GF-D8 (cell line): Measurements from ENCODE around the gene CDCA3.

ENCODE experiments used
- DNase-seq: peaks from one replicate; lab custom pipeline; 2025; lab: John Stamatoyannopoulos, UW

The CDCA3 gene

DNA sequence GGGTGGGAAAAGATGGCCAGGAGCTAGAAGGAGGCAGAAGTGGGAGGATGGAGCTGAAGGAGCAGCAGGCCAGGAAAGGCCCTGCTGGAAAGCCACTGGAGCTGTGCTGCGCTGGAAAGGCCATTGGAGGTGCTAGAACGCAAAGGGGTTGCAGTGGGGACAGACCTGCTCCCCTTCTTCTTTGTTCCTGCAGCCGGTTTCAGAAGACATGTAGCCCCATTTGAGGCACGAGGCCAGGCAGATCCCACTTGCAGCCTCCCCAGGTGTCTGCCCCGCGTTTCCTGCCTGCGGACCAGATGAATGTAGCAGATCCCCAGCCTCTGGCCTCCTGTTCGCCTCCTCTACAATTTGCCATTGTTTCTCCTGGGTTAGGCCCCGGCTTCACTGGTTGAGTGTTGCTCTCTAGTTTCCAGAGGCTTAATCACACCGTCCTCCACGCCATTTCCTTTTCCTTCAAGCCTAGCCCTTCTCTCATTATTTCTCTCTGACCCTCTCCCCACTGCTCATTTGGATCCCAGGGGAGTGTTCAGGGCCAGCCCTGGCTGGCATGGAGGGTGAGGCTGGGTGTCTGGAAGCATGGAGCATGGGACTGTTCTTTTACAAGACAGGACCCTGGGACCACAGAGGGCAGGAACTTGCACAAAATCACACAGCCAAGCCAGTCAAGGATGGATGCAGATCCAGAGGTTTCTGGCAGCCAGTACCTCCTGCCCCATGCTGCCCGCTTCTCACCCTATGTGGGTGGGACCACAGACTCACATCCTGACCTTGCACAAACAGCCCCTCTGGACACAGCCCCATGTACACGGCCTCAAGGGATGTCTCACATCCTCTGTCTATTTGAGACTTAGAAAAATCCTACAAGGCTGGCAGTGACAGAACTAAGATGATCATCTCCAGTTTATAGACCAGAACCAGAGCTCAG, 31.7 kb downstream of the CDCA3 start:
- no peak for DNase-seq

- no peak for DNase-seq
Measured at GRCh38 chr12:6818645-6819044, 32.4 kb downstream of the CDCA3 start.

DNA sequence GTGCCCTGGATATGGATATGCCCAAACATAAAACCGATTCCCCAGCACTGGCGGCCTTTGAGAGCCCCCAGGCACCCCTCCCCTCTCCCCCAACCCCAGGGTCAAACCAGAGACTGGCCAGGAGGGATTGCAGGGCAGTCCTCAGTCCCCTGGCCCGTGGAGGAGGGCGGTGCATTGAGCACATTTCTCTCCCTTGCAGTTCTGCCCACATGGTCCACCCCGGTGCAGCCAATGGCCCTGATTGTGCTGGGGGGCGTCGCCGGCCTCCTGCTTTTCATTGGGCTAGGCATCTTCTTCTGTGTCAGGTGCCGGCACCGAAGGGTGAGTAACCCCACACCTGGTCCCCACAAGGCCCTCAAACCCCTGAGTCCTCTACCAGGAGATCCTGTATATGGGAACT, 32.9 kb downstream of the CDCA3 start:
- no peak for DNase-seq

DNA sequence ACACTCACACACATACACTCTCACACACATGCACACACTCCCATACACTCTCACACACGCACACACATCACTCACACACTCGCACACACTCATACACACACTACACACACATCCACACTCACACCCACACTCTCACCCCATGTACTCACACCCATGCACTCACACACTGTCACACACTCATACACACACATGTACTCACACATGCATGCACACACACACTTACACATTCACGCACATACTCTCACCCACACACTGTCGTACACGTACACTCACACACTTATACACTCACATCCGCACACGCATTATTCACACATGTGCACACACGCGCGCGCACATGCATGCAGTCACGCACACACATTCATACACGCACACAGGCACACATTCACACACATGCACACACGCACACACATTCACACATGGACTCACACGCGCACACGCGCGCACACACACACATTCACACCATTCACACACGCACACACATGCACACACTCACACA, 33.4 kb downstream of the CDCA3 start:
- no peak for DNase-seq

DNA sequence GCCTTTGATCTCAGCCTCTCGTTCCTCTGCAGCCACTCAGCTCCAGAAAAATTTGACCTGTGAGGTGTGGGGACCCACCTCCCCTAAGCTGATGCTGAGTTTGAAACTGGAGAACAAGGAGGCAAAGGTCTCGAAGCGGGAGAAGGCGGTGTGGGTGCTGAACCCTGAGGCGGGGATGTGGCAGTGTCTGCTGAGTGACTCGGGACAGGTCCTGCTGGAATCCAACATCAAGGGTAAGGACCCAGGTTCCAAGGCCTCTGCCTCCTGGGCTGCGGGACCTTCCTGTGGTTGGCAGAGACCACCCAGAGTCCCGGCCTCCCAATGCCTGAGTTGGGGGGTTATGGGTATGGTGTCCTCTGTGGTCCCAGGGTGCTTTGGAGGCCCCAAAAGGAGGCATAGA, 34.0 kb downstream of the CDCA3 start:
- DNase-seq: no peak

- DNase-seq: no peak
Measured at GRCh38 chr12:6816598-6816997, 34.5 kb downstream of the CDCA3 start.

- DNase-seq: no peak
Measured at GRCh38 chr12:6813363-6813762, 37.7 kb downstream of the CDCA3 start.

GRCh38 chr12:6810758-6811157, 40.3 kb downstream of the CDCA3 start:
- DNase-seq: no peak

DNA sequence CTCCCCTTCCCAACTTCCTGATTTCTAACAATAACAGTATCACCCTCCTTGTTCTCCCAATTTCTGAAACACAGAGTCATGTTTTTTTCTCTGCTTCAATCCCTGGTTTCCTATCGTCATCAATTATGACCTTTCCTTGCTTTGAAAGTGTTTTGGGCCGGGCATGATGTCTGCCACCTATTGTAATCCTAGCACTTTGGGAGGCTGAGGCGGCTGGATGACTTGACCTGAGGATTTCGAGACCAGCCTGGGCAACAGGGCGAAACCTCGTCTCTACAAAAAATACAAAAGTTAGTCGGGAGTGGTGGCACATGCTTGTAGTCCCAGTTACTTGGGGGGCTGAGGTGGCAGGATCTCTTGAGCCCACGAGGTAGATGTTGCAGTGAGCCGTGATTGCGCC, 42.0 kb downstream of the CDCA3 start:
- no peak for DNase-seq

GRCh38 chr12:6807170-6807569, 43.9 kb downstream of the CDCA3 start:
- no peak for DNase-seq

GRCh38 chr12:6799147-6799546, 51.9 kb downstream of the CDCA3 start:
- DNase-seq: no peak
